Bronchus fibroblast of lung (primary cell): ENCODE results near the gene ICA1L. TPM values are rescaled to one million over a fixed set of nuclear protein-coding genes. Genes with fewer than 3 reads are reported as not detected.

Experiments used
- total RNA-seq: library from RNA; depleted of rRNA; stranded (reverse); fragments of >200 nt; gene quantifications from 2 replicates; pipeline ENCODE4 v1.2.3, GENCODE V29; 2015

ICA1L gene
- 3.1 and 5.5 TPM in 2 replicates for total RNA-seq

DNA sequence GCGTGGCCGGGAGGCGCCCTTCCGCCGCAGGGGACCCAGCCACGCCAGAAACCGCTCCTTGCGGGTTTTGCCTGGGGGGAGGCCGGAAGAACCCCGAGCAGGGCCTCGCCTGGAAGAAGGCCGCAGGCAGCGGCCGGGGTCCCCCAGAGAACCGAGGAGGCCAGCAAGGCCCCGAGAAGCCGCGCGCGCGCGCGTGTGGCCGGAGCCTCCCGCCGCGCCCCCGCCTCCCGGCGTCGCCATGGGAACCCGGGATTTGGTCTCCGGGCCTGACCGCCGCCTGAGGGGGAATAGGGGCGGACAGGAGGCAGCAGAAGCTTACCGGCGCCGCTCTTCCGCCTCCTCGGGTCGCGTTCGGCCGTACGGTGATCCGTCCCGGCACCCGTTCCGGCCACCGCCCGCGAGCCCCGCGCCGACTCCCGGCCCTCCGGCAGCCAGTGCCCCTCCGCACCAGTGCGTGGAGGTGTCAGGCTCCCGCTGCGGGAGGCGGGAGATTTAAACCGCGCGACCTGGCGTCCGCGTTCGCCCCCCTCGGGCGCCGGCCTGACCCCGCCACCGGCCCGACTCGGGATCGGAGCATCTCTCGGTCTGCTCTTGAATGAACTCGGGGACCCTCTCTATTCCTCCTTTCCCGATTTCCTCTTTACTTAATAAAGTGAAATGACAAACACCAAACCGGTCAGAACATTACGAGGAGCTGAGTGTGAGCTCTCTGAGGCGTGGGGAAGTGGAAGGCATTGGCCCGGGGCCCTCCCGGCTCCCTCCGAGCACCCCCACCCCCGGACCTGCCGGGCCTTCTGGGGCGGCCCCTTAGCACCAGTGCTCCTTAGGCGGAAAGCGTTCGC lies at the start of gene ICA1L:
Gene ICA1L, minus strand, starts transcription at position 467 of the 842 bp plus-strand sequence. CDS start 42,757 bp downstream, outside the sequence.

GRCh38 chr2:202911512-202912341 lies 40.2 kb upstream of the ICA1L start, which contains the start of the genes CARF and WDR12:
CARF (plus strand) TSS chr2:202912275; CDS start chr2:202941903, 29,628 bp downstream.
WDR12 (minus strand) TSS chr2:202911673; CDS start chr2:202911476, 197 bp downstream.

Other genes with a start within 250 kb of the ICA1L start
- 1.9 and 2.2 TPM in 2 replicates for gene FAM117B, start 236.8 kb downstream of the ICA1L start, total RNA-seq
- gene WDR12, start 39.9 kb upstream of the ICA1L start, total RNA-seq: 12.9 and 17.7 TPM in 2 replicates
- 2.2 and 2.7 TPM in 2 replicates for gene CARF, start 40.5 kb upstream of the ICA1L start, total RNA-seq
- gene NBEAL1, start 143.1 kb upstream of the ICA1L start, total RNA-seq: 6.7 and 12.4 TPM in 2 replicates